Left hindlimb (tissue), 1 donor: Measurements from ENCODE around the gene SURF6.

Experiments used
- DNase-seq: peaks from one replicate; pipeline ENCODE4 v3.0.0-alpha.2; 2018

SURF6 gene

DNA sequence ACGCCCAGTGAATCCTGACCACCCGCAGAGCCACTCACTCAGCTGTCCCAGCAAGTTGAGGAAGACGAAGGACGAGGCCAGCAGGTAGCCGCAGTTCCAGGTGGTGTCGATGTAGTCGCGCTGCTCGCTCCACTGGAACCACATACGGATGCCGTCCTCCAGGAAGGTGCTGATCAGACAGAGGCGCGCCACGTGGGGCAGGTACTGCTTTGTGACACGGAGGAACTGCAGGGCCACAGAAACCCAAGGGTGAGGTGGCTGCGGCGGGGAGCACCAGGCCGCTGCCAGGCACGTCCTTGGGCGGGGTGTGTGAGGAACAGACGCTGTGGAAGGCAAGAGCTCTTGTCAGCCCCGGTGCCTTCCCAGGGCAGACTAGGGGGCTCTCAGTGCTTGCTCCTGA is 31.2 kb upstream of the SURF6 start:
- no peak for DNase-seq

- DNase-seq: no peak
Observed at GRCh38 chr9:133366435-133366834, 30.4 kb upstream of the SURF6 start.

DNA sequence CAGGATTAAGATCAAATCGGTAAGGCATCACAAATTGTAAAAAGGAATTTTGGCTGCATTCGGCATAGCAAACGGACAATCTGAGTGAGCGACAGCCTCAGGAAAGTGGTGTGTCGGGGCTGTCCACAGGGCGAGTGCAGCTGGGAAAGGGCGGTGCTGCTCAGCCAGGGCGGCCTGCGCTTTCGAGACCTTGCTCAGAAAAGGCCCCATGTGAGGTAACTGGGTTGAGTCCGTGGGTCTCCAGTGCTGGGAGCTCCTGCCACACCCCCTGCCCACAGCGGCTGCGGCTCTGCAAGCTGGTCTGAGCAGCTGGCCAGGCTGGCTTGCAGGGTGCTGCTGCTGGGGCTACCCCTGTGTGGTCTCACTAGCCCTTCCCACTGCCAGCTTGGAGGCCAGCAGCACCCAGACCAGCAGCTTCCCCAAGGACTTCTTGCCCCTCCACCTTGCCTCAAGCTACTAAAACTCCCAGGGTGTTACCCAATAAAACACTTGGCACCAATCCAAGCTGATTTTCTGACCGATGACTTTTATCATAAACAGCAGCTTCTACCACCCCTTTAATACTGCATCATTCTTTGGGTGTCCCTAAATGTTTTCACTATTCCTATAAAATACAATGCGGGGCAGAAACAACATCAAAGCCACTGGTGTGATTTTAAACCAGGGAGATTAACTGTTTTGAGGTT is 26.5 kb upstream of the SURF6 start:
- no peak for DNase-seq

DNA sequence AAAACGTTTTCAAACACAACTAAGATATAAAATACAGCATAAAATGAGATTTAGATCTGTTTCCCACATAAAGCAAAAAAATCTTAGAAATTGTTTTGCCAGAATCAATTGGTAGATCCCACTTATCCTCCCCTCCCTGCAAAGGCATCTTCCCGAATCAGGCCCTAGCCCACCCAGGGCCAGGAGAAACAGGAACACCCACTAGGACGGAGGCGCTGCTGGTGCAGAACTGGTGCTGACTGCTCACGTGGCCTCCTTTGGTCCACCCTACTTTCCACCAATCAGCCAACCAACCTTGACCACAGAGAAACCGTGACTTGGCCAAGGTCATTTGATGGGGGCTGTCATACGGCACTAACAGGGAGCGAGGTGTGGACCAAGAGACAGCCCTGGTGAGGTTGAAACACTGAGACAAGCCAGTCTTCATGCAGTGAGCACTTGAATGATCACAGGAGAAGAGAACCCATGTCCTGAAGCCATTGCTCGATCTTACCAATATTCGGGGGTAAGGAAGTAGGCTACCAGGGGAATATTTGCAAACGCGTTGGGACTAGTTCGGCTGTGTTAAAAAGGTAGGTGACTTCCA is 25.6 kb upstream of the SURF6 start:
- no peak for DNase-seq

DNA sequence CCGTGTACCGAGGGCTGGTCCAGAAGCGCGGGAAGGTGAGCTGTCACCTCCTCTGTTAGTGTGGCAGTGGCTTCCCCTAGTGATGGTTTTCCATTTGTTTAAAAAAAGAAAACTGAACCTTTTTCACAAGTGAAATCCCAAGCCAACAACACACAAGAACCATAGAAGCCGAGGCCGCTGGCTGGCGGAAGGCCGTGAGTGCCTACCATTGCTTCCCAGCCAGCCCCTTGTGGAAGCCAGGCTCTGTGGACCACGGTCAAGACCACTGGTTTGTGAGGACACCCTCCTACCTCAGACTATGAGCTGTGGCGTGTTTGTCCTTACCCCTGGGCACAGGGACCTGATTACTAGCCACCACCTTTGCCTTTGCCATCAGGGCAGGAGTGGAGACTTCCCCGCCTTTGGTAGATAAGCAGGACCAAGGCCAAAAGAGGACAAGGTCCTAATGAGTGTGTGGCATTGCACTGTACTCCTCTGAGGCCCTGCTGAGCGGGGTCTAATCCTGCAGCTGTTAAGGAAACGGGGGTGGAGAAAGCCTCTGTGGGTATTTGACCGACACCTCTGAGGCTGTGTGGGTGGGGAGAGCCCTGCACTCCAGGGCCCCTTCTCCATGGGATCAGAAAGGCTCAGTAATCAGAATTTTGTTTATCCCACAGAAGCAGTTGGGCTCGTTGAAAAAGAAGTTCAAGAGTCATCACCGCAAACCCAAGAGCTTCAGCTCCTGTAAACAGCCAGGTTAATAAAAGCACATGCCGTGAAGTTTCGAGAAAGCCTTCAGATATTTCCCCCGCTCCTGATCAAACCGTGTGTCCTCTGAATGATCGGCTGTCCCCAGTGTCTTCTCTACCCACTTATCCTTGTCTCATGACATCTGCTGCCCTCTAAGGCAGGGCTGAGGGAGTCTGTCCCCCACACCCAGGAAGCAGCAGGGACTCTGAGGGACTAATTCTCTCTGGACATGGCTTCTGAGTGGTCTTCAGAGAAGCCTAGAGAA is 24.7 kb upstream of the SURF6 start:
- DNase-seq: no peak

GRCh38 chr9:133359399-133360175 is 23.6 kb upstream of the SURF6 start:
- no peak for DNase-seq

GRCh38 chr9:133357656-133358055 is 21.7 kb upstream of the SURF6 start:
- no peak for DNase-seq

GRCh38 chr9:133356391-133357091 is 20.6 kb upstream of the SURF6 start, which contains the start of the genes SURF1 and SURF2:
TSS of gene SURF1 (minus strand) at chr9:133356487. CDS start at chr9:133356453, 34 bp downstream.
TSS of gene SURF2 (plus strand) at chr9:133356550. CDS start at chr9:133356593, 43 bp downstream.
- peak; percentile 89 for DNase-seq

GRCh38 chr9:133355881-133356357 is 19.9 kb upstream of the SURF6 start:
- no peak for DNase-seq

GRCh38 chr9:133354766-133355165 is 18.8 kb upstream of the SURF6 start:
- DNase-seq: no peak

DNA sequence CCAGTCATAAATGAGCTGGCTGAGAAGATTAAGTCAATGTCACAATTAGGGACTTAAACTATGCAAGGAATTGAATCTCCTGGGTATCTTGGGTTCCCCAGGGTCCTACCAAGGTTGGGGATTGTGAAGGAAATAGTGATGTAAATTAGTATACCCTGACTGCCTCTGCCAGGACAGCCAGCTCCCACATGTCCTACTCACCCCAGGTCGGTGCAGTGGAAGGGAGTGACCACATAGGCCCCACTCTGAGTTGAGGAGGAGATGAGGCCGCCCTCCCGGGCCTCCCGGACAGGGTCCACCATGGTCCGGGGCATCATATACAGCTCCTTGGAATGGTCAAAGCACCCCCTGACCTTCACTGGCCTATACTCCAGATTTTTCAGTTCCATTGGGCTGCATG is 17.6 kb upstream of the SURF6 start:
- no peak for DNase-seq

GRCh38 chr9:133352635-133353340 is 16.8 kb upstream of the SURF6 start:
- DNase-seq: no peak

DNA sequence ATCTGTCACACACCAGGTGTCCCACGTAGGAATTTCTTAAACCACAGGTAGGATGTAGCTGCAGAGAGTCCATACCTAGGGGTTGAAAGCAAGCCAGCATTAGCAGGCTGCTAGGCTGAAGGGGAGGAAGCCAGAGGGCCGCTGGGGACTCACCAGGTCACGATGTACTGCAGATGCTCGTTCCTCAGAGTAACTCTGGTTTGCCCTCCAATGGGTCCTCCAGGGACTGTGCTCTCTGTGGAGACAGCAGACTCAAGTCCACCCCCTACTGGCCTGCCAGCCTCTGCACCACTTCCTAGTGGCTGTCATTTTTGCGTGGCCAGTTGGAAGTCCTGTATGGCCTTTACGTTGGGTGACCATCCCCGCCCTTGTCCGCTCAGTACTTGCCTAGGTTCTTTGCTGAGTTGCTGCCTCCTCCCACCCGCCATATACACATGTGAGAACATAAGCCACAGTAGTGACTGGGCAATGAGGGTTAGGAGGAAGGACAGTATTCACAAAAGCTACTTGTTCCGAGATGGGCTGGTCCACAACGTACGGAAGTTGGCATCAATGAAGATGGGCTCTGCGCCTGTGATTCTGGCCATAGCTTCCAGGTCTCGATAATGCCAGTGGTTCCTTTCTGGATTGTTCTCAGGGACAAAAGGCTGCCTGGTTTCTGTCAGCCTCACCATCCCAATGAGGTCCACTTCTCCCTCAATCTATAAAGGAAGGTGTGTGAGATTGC is 16.1 kb upstream of the SURF6 start:
- DNase-seq: no peak

DNA sequence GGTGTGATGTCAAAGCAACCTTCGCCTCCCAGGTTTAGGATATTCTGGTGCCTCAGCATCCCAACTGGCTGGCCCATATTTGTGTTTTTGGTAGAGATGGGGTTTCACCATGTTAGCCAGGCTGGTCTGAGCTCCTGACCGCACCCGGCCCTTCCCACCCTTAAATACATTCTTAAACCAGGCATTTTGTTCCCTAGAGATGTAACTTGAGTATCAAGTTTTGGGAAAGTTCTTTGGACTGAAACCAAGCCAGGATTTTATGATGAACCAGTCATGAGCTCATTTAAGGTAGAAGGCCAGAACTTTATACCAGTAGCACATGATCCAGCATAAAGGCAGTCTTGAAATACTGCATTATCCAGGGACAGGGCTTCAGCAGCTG is 15.5 kb upstream of the SURF6 start:
- no peak for DNase-seq

- DNase-seq: no peak
Observed at GRCh38 chr9:133349965-133350616, 14.1 kb upstream of the SURF6 start.

GRCh38 chr9:133348718-133349573 is 13.0 kb upstream of the SURF6 start:
- DNase-seq: no peak

- peak; percentile 95 for DNase-seq
Observed at GRCh38 chr9:133347985-133348717, 12.2 kb upstream of the SURF6 start, which contains the start of the genes MED22 and RPL7A. TSS of gene MED22 (minus strand) at chr9:133348131. CDS start at chr9:133346662, 1,469 bp downstream. TSS of gene RPL7A (plus strand) at chr9:133348218. CDS start at chr9:133348244, 26 bp downstream.

DNA sequence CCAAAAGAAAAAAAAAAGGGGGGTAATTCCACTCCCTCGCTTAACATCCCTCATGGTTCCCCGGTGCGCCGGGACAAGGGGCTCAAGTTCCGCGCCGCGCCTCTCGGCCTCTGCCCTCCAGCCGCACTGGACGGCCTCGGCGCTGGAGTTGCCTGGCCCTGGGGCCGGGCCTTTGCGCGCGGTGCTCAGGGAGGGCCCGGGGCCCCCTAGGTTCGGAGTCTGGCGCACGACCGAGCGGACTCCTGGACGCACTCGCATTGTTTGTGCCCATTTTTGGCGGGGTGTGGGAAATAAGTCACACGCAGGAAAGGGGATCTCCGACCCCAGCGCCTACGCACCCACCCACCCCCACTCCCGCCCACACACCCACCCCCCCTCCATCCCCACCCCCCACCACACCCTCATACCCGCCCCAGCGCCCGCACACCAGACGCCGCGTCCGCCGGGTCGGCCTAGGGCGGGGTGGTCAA is 11.6 kb upstream of the SURF6 start:
- no peak for DNase-seq
